CD14-positive monocyte (primary cell): Measurements from ENCODE around the gene ZDHHC11B. TPM values are rescaled to one million over a fixed set of nuclear protein-coding genes. Genes with fewer than 3 reads are reported as not detected.

Experiments
- DNase-seq, 3 donors: peaks; one replicate each; pipeline ENCODE4 v3.0.0-alpha.2; 2011 to 2022
- H2AFZ ChIP-seq: 2 replicates; pipeline ENCODE4 v1.6.0; 2012; ENCODE audit warnings: mild to moderate bottlenecking, low read depth, low read length, inconsistent platforms; ENCODE audit not compliant: insufficient read depth, poor library complexity, severe bottlenecking
- H3K27ac ChIP-seq, 2 donors: 1 replicate in 1 of 2; 2 replicates in 1 of 2; pipeline ENCODE4 v1.5.1; 2012 to 2013; ENCODE audit warnings: low read length in 2 of 2, control low read depth in 1 of 2, inconsistent platforms in 1 of 2, low read depth in 1 of 2, mild to moderate bottlenecking in 1 of 2
- H3K27me3 ChIP-seq, 2 donors: one replicate each; pipeline versions ENCODE4 v1.6.0 to v1.6.1; 2011 to 2013; ENCODE audit warnings: low read length in 2 of 2; ENCODE audit not compliant: control insufficient read depth in 2 of 2, insufficient read depth in 2 of 2
- H3K36me3 ChIP-seq, 2 donors: replicated peaks in 1 of 2; 1 replicate in 1 of 2; 2 replicates in 1 of 2; pipeline versions ENCODE4 v1.5.1 to v1.6.1; 2012 to 2013; ENCODE audit warnings: low read length in 2 of 2, control low read depth in 1 of 2, inconsistent platforms in 1 of 2, mild to moderate bottlenecking in 1 of 2; ENCODE audit not compliant: insufficient read depth in 2 of 2, control insufficient read depth in 1 of 2
- H3K4me1 ChIP-seq, 2 donors: 1 replicate in 1 of 2; 2 replicates in 1 of 2; pipeline versions ENCODE4 v1.5.1 to v1.6.1; 2012 to 2013; ENCODE audit warnings: low read length in 2 of 2, control low read depth in 1 of 2, inconsistent platforms in 1 of 2, mild to moderate bottlenecking in 1 of 2, moderate library complexity in 1 of 2; ENCODE audit not compliant: insufficient read depth in 2 of 2, control insufficient read depth in 1 of 2
- H3K4me2 ChIP-seq: replicated peaks from 2 replicates; pipeline ENCODE3; 2012; ENCODE audit warnings: low read length, moderate library complexity, mild to moderate bottlenecking; ENCODE audit not compliant: poor library complexity, severe bottlenecking; ENCODE audit errors: extremely low read depth
- H3K4me3 ChIP-seq, 3 experiments: fragments of 200-600 bp in 1 of 3; sonication (generic) in 1 of 3; replicated peaks in 1 of 3; 1 replicate in 2 of 3; 2 replicates in 1 of 3; pipeline ENCODE4 v1.5.1; 2011 to 2013; ENCODE audit warnings: low read length in 3 of 3, mild to moderate bottlenecking in 3 of 3, control low read depth in 2 of 3, low read depth in 2 of 3, inconsistent platforms in 1 of 3, moderate library complexity in 1 of 3
- H3K79me2 ChIP-seq: 2 replicates; pipeline ENCODE4 v1.6.0; 2012; ENCODE audit warnings: mild to moderate bottlenecking, control low read depth, inconsistent platforms, low read length, moderate library complexity; ENCODE audit not compliant: insufficient read depth
- H3K9ac ChIP-seq: 2 replicates; pipeline ENCODE4 v1.6.0; 2017; ENCODE audit warnings: low read length, mild to moderate bottlenecking; ENCODE audit not compliant: insufficient read depth, poor library complexity, severe bottlenecking
- H3K9me3 ChIP-seq, 2 donors: replicated peaks in 1 of 2; 1 replicate in 1 of 2; 2 replicates in 1 of 2; pipeline versions ENCODE4 v1.5.1 to v1.6.1; 2012 to 2013; ENCODE audit warnings: low read length in 2 of 2, control low read depth in 1 of 2; ENCODE audit not compliant: control insufficient read depth in 1 of 2, insufficient read depth in 1 of 2
- H4K20me1 ChIP-seq: 2 replicates; pipeline ENCODE4 v1.6.0; 2012; ENCODE audit warnings: mild to moderate bottlenecking, low read length, control low read depth, moderate library complexity; ENCODE audit not compliant: insufficient read depth
- H3K27ac Mint-ChIP-seq, 7 donors: one replicate each; pipeline ENCODE4 v1.8.0; 2020; ENCODE audit warnings: mild to moderate bottlenecking in 7 of 7, mixed read lengths in 7 of 7, moderate library complexity in 6 of 7, inconsistent platforms in 2 of 7
- H3K27me3 Mint-ChIP-seq, 3 donors: one replicate each; pipeline ENCODE4 v1.8.0; 2021 to 2022; ENCODE audit warnings: low read depth in 3 of 3, mild to moderate bottlenecking in 3 of 3, mixed read lengths in 3 of 3, moderate library complexity in 3 of 3, inconsistent platforms in 1 of 3
- H3K36me3 Mint-ChIP-seq, 2 donors: one replicate each; pipeline ENCODE4 v1.8.0; 2020; ENCODE audit warnings: mixed read lengths in 2 of 2, inconsistent platforms in 1 of 2, mild to moderate bottlenecking in 1 of 2
- H3K4me1 Mint-ChIP-seq: one replicate; pipeline ENCODE4 v1.8.0; 2020; ENCODE audit warnings: mild to moderate bottlenecking, mixed read lengths
- H3K4me3 Mint-ChIP-seq, 2 donors: one replicate each; pipeline ENCODE4 v1.8.0; 2020; ENCODE audit warnings: mild to moderate bottlenecking in 2 of 2, mixed read lengths in 2 of 2, moderate library complexity in 1 of 2
- H3K9me3 Mint-ChIP-seq, 7 donors: one replicate each; pipeline ENCODE4 v1.8.0; 2020 to 2022; ENCODE audit warnings: mixed read lengths in 7 of 7, mild to moderate bottlenecking in 6 of 7, moderate library complexity in 6 of 7, inconsistent platforms in 2 of 7
- WGBS: methylation state at CpG from one replicate; pipeline ENCODE4 v1.1.5; 2013; ENCODE audit warnings: missing lambda C conversion rate; ENCODE audit not compliant: insufficient coverage; 5-methylcytosine and 5-hydroxymethylcytosine counted together
- intact Hi-C, 2 donors: fragments of 100-400 bp; cut with micrococcal nuclease; formaldehyde crosslinking; loops; one replicate each; pipeline versions ENCODE4 v1.15.0 to v1.15.1; 2023
- polyA plus RNA-seq, 3 donors: library from polyadenylated mRNA; depleted of rRNA in 1 of 3; unstranded in 2 of 3; stranded (reverse) in 1 of 3; fragments of 300-500 nt in 2 of 3; fragments of >200 nt in 1 of 3; fragmentation: Illumina TruSeq in 2 of 3; gene quantifications; 1 replicate in 2 of 3; 2 replicates in 1 of 3; pipeline ENCODE4 v1.2.3, GENCODE V29; 2012 to 2021
- TF ChIP-seq, protein P1 (sequence below): fragments of 200-600 bp; IDR thresholded peaks from one replicate; pipeline ENCODE4 v1.8.0; 2022; ENCODE audit warnings: antibody characterized with exemption, mild to moderate bottlenecking

ZDHHC11B gene
- polyA plus RNA-seq, 3 donors = not detected

GRCh38 chr5:668283-668995 lies 116.1 kb downstream of the ZDHHC11B start:
- H2AFZ ChIP-seq = no peak overlapping the region
- H3K27ac Mint-ChIP-seq = no peak overlapping the region
- H3K27ac ChIP-seq = no peak overlapping the region
- intact Hi-C loops = loop anchor here in 1 of 2 donors (10.0 kb wide), 1 partner anchor 236 kb away; no protein-coding TSS in a partner anchor
- no peaks in the 10 kb centered on the region for H3K36me3 ChIP-seq
- H3K4me3 ChIP-seq = no peak overlapping the region
- no peaks in the 10 kb centered on the region for H3K79me2 ChIP-seq
- H3K4me1 Mint-ChIP-seq = peaks cover 4% of the 10 kb centered on the region
- no peaks in the 10 kb centered on the region for H3K9me3 ChIP-seq
- no peak overlapping the region for H3K9ac ChIP-seq
- TF ChIP-seq, protein P1, sequence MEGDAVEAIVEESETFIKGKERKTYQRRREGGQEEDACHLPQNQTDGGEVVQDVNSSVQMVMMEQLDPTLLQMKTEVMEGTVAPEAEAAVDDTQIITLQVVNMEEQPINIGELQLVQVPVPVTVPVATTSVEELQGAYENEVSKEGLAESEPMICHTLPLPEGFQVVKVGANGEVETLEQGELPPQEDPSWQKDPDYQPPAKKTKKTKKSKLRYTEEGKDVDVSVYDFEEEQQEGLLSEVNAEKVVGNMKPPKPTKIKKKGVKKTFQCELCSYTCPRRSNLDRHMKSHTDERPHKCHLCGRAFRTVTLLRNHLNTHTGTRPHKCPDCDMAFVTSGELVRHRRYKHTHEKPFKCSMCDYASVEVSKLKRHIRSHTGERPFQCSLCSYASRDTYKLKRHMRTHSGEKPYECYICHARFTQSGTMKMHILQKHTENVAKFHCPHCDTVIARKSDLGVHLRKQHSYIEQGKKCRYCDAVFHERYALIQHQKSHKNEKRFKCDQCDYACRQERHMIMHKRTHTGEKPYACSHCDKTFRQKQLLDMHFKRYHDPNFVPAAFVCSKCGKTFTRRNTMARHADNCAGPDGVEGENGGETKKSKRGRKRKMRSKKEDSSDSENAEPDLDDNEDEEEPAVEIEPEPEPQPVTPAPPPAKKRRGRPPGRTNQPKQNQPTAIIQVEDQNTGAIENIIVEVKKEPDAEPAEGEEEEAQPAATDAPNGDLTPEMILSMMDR = no peak
- H3K27me3 ChIP-seq = peaks cover 0 to 16% of the 10 kb centered on the region in 2 donors
- H4K20me1 ChIP-seq = no peaks in the 10 kb centered on the region
- H3K4me1 ChIP-seq = no peaks in the 10 kb centered on the region
- H3K36me3 Mint-ChIP-seq = peaks cover 10 to 14% of the 10 kb centered on the region in 2 donors
- 83% methylated on average over 38 of the region's 44 CpGs for WGBS
- DNase-seq = no peak
- peaks cover 3 to 28% (median 8%) of the 10 kb centered on the region in 3 donors for H3K27me3 Mint-ChIP-seq
- H3K9me3 Mint-ChIP-seq = peaks cover 0 to 2% (median 0%) of the 10 kb centered on the region in 7 donors
- H3K4me2 ChIP-seq = no peak overlapping the region
- no peak overlapping the region for H3K4me3 Mint-ChIP-seq

- Histone ChIP-seq H3K79me2 (no peaks in the 10 kb centered on the region), H3K4me3 (no peak overlapping the region), H3K36me3 (peaks cover 0 to 5% of the 10 kb centered on the region in 2 donors), H3K4me1 (no peaks in the 10 kb centered on the region), H3K27ac (no peak overlapping the region), H2AFZ (no peak overlapping the region), H3K9ac (no peak overlapping the region), H3K27me3 (peaks cover 0 to 2% of the 10 kb centered on the region in 2 donors), H4K20me1 (no peaks in the 10 kb centered on the region), H3K9me3 (peaks cover 0 to 6% of the 10 kb centered on the region in 2 donors), H3K4me2 (no peak overlapping the region)
- H3K36me3 Mint-ChIP-seq = peaks cover 15 to 25% of the 10 kb centered on the region in 2 donors
- TF ChIP-seq, protein P1 = no peak
- H3K4me3 Mint-ChIP-seq = no peak overlapping the region
- peaks cover 0 to 14% (median 3%) of the 10 kb centered on the region in 3 donors for H3K27me3 Mint-ChIP-seq
- DNase-seq = no peak
- peak overlapping the region in 1 of 7 donors; percentile 91 for H3K27ac Mint-ChIP-seq
- intact Hi-C loops = loop anchor here in 1 of 2 donors (10.0 kb wide), 1 partner anchor 238 kb away; no protein-coding TSS in a partner anchor
- peaks cover 0 to 13% (median 5%) of the 10 kb centered on the region in 7 donors for H3K9me3 Mint-ChIP-seq
- 95% methylated on average over 8 of the region's 13 CpGs for WGBS
- H3K4me1 Mint-ChIP-seq = no peaks in the 10 kb centered on the region
Observed at GRCh38 chr5:666816-667498, 117.6 kb downstream of the ZDHHC11B start.
